Upper lobe of left lung (tissue), 6 donors: ENCODE results near the gene RGS12. TPM values are rescaled to one million over a fixed set of nuclear protein-coding genes. Genes with fewer than 3 reads are reported as not detected.

Experiments
- ATAC-seq, 2 donors: fragments of 200-7000 bp; cut with Tn5 transposase; one replicate each; pipeline ENCODE4 v1.9.1; 2022; ENCODE audit warnings: mild to moderate bottlenecking in 2 of 2, moderate library complexity in 2 of 2; ENCODE audit not compliant: low FRiP score in 2 of 2
- DNase-seq, 2 donors: peaks; one replicate each; pipeline ENCODE4 v3.0.0-alpha.2; 2019 to 2020
- H3K27ac ChIP-seq, 4 donors: fragments of 200-600 bp; sonication (generic); one replicate each; pipeline ENCODE4 v1.5.1; 2016 to 2019
- H3K27me3 ChIP-seq, 4 donors: fragments of 200-600 bp; sonication (generic); one replicate each; pipeline ENCODE4 v1.5.1; 2017 to 2019
- H3K36me3 ChIP-seq, 4 donors: fragments of 200-600 bp; sonication (generic); one replicate each; pipeline ENCODE4 v1.5.1; 2016 to 2019
- H3K4me1 ChIP-seq, 4 donors: fragments of 200-600 bp; sonication (generic); one replicate each; pipeline ENCODE4 v1.5.1; 2018 to 2019
- H3K4me3 ChIP-seq, 4 donors: fragments of 200-600 bp; sonication (generic); one replicate each; pipeline ENCODE4 v1.5.1; 2017 to 2019; ENCODE audit warnings: mild to moderate bottlenecking in 2 of 4, moderate library complexity in 1 of 4
- H3K9me3 ChIP-seq, 4 donors: fragments of 200-600 bp; sonication (generic); one replicate each; pipeline ENCODE4 v1.5.1; 2018 to 2019
- CTCF ChIP-seq, 6 experiments: fragments of 450-650 bp in 4 of 6; fragments of 200-600 bp in 2 of 6; sonication (generic) in 2 of 6; IDR thresholded peaks; one replicate each; pipeline ENCODE4 v1.5.1; 2016 to 2019; ENCODE audit warnings: antibody characterized with exemption in 6 of 6
- EP300 ChIP-seq, 4 donors: sonication (generic); formaldehyde crosslinking; IDR thresholded peaks; one replicate each; pipeline ENCODE4 v1.5.1; 2017; ENCODE audit warnings: antibody characterized with exemption in 4 of 4, control low read depth in 2 of 4
- POLR2A ChIP-seq, 4 donors: fragments of 450-650 bp; IDR thresholded peaks; one replicate each; pipeline ENCODE4 v1.5.1; 2016 to 2017; ENCODE audit warnings: antibody characterized with exemption in 4 of 4, mild to moderate bottlenecking in 2 of 4
- POLR2AphosphoS5 ChIP-seq, 2 donors: sonication (generic); formaldehyde crosslinking; IDR thresholded peaks; one replicate each; pipeline ENCODE4 v1.5.1; 2017; ENCODE audit warnings: antibody characterized with exemption in 2 of 2
- WGBS, 2 donors: methylation state at CpG; one replicate each; pipeline ENCODE4 v1.1.5; 2017 to 2018; 5-methylcytosine and 5-hydroxymethylcytosine counted together
- total RNA-seq, 6 donors: library from RNA; depleted of rRNA in 4 of 6; stranded (reverse); fragments of >200 nt in 4 of 6; gene quantifications; one replicate each; pipeline versions ENCODE4 v1.1.0 to v1.2.1, GENCODE V29; 2016 to 2021
- donor health status: DM: no; HTN: no; CAD: no; lungs with moderate emphysema.
- donor health status: DM: no; HTN: yes; CAD: no; lungs with severe emphysema.

Gene RGS12
- total RNA-seq, 6 donors from 2014 or later: 17.8 to 124 (median 49.7) TPM

- no peaks in the 10 kb centered on the region for H3K27me3 ChIP-seq
Measured at GRCh38 chr4:3263053-3263875, 29.6 kb upstream of the RGS12 start.

GRCh38 chr4:3263876-3264193 lies 29.0 kb upstream of the RGS12 start:
- Histone ChIP-seq H3K36me3 (no peaks in the 10 kb centered on the region), H3K27ac (no peak overlapping the region), H3K27me3 (no peaks in the 10 kb centered on the region), H3K4me1 (no peaks in the 10 kb centered on the region), H3K9me3 (no peaks in the 10 kb centered on the region), H3K4me3 (no peak overlapping the region)
- DNase-seq (peak in 1 of 2 donors; percentile 5), ATAC-seq (no peak)
- WGBS, 2 donors: 49 to 60% methylated on average over 6 of the region's 6 CpGs
- no peak for TF ChIP-seq POLR2AphosphoS5 (IDR thresholded peaks at IDR 0.05)
- TF ChIP-seq EP300 (IDR thresholded peaks at IDR 0.05): no peak

More at GRCh38 chr4:3263053-3263875, 29.6 kb upstream of the RGS12 start:
- no peaks in the 10 kb centered on the region for H3K9me3 ChIP-seq
- no peak overlapping the region for H3K27ac ChIP-seq
- H3K4me1 ChIP-seq: no peaks in the 10 kb centered on the region
- no peak overlapping the region for H3K4me3 ChIP-seq
- no peaks in the 10 kb centered on the region for H3K36me3 ChIP-seq
- ATAC-seq (peak in 1 of 2 donors; percentile 35), DNase-seq (peak; percentile 19 to 57)
- 64 to 68% methylated on average over 16 to 28 of the region's 28 CpGs for WGBS, 2 donors
- TF ChIP-seq CTCF (IDR thresholded peaks at IDR 0.05) (no peak), POLR2A (IDR thresholded peaks at IDR 0.05) (no peak), EP300 (IDR thresholded peaks at IDR 0.05) (no peak), POLR2AphosphoS5 (IDR thresholded peaks at IDR 0.05) (no peak)

- Histone ChIP-seq H3K9me3 (no peaks in the 10 kb centered on the region), H3K27ac (no peak overlapping the region), H3K4me3 (no peak overlapping the region), H3K4me1 (no peaks in the 10 kb centered on the region), H3K36me3 (no peaks in the 10 kb centered on the region), H3K27me3 (no peaks in the 10 kb centered on the region)
- TF ChIP-seq CTCF (IDR thresholded peaks at IDR 0.05): no peak
- TF ChIP-seq EP300 (IDR thresholded peaks at IDR 0.05): no peak
- no peak for TF ChIP-seq POLR2AphosphoS5 (IDR thresholded peaks at IDR 0.05)
- TF ChIP-seq POLR2A (IDR thresholded peaks at IDR 0.05): no peak
- ATAC-seq (no peak), DNase-seq (peak in 1 of 2 donors; percentile 62)
- 92 to 96% methylated on average over 17 of the region's 17 CpGs for WGBS, 2 donors
Measured at GRCh38 chr4:3266076-3266475, 26.7 kb upstream of the RGS12 start.

GRCh38 chr4:3267576-3268394 lies 25.0 kb upstream of the RGS12 start:
- ATAC-seq (no peak), DNase-seq (peak in 1 of 2 donors; percentile 58)
- TF ChIP-seq EP300 (IDR thresholded peaks at IDR 0.05) (no peak), POLR2AphosphoS5 (IDR thresholded peaks at IDR 0.05) (no peak), POLR2A (IDR thresholded peaks at IDR 0.05) (no peak), CTCF (IDR thresholded peaks at IDR 0.05) (no peak)
- no peaks in the 10 kb centered on the region for H3K4me1 ChIP-seq
- no peak overlapping the region for H3K27ac ChIP-seq
- WGBS, 2 donors: 68 to 90% methylated on average over 10 to 18 of the region's 18 CpGs
- no peaks in the 10 kb centered on the region for H3K27me3 ChIP-seq
- H3K9me3 ChIP-seq: no peaks in the 10 kb centered on the region
- H3K36me3 ChIP-seq: no peaks in the 10 kb centered on the region
- H3K4me3 ChIP-seq: no peak overlapping the region

- no peaks in the 10 kb centered on the region for H3K9me3 ChIP-seq
- H3K4me1 ChIP-seq: no peaks in the 10 kb centered on the region
- ATAC-seq: peak in 1 of 2 donors; percentile 23
- no peak overlapping the region for H3K27ac ChIP-seq
- no peak for TF ChIP-seq POLR2A (IDR thresholded peaks at IDR 0.05)
- TF ChIP-seq POLR2AphosphoS5 (IDR thresholded peaks at IDR 0.05): no peak
- TF ChIP-seq CTCF (IDR thresholded peaks at IDR 0.05): no peak
- no peak for TF ChIP-seq EP300 (IDR thresholded peaks at IDR 0.05)
- 86 to 89% methylated on average over 16 of the region's 17 CpGs for WGBS, 2 donors
- H3K4me3 ChIP-seq: no peak overlapping the region
- DNase-seq: peak in 1 of 2 donors; percentile 59
- no peaks in the 10 kb centered on the region for H3K27me3 ChIP-seq
- no peaks in the 10 kb centered on the region for H3K36me3 ChIP-seq
Measured at GRCh38 chr4:3268395-3269104, 24.3 kb upstream of the RGS12 start.
